K562 (cell line): ENCODE data around the gene BSDC1. TPM values are rescaled to one million over a fixed set of nuclear protein-coding genes. Genes with fewer than 3 reads are reported as not detected.

Experiments
- ATAC-seq: fragments of 200-7000 bp; cut with Tn5 transposase; 3 replicates; pipeline ENCODE4 v1.9.1; 2020; ENCODE audit warnings: moderate library complexity
- BruUV-seq: library from RNA; stranded (reverse); fragments of 400-500 nt; replicated peaks from 2 replicates; lab custom pipeline; 2021; lab: Mats Ljungman, UMichigan
- CTCF ChIA-PET: fragments of 300-600 bp; formaldehyde crosslinking; extraction: SDS; loops from one replicate; lab custom pipeline; 2021; ENCODE audit warnings: low intra/inter-chr PET ratio; lab: Yijun Ruan, JAX
- POLR2A ChIA-PET: fragments of 300-600, 350-650 bp; sonication (Branson Sonifier 250); formaldehyde crosslinking; extraction: SDS; loops from one replicate; lab custom pipeline; 2021; ENCODE audit warnings: antibody characterized with exemption, inconsistent platforms; lab: Yijun Ruan, JAX
- DNase-seq, 4 experiments: peaks; one replicate each; pipeline versions ENCODE4 v3.0.0 to v3.0.0-alpha.2; 2011 to 2018; ENCODE audit warnings: low spot score in 3 of 4, mixed read lengths in 3 of 4; ENCODE audit errors: extremely low read depth in 1 of 4
- FAIRE-seq: peaks from 2 replicates; lab custom pipeline; 2011; peaks lifted over from hg19 to GRCh38; lab: Jason Lieb, UNC
- H2AFZ ChIP-seq: 2 replicates; pipeline ENCODE4 v1.6.0; 2011; ENCODE audit warnings: low read depth, low read length, control low read depth, inconsistent platforms
- H3K27ac ChIP-seq: fragments of 200-600 bp; 3 replicates; pipeline ENCODE4 v1.8.0; 2011; ENCODE audit warnings: low read depth, mild to moderate bottlenecking, control low read depth, inconsistent platforms, low read length, moderate library complexity, mixed read lengths; ENCODE audit errors: extremely low read depth
- H3K27me3 ChIP-seq, 2 experiments: fragments of 300-600 bp in 1 of 2; 2 replicates in 1 of 2; 3 replicates in 1 of 2; pipeline versions ENCODE4 v1.6.0 to v1.8.0; 2011; ENCODE audit warnings: inconsistent platforms in 2 of 2, low read length in 2 of 2, mild to moderate bottlenecking in 1 of 2, mixed read lengths in 1 of 2, moderate library complexity in 1 of 2; ENCODE audit not compliant: control insufficient read depth in 2 of 2, insufficient read depth in 2 of 2
- H3K36me3 ChIP-seq: fragments of 300-600 bp; 3 replicates; pipeline ENCODE4 v1.8.0; 2011; ENCODE audit warnings: mild to moderate bottlenecking, low read length, inconsistent platforms; ENCODE audit not compliant: control insufficient read depth, insufficient read depth
- H3K4me1 ChIP-seq, 2 experiments: fragments of 200-600 bp in 1 of 2; replicated peaks in 1 of 2; 2 replicates in 1 of 2; 3 replicates in 1 of 2; pipeline versions ENCODE4 v1.5.1 to v1.8.0; 2011; ENCODE audit warnings: inconsistent platforms in 2 of 2, low read length in 2 of 2, mild to moderate bottlenecking in 1 of 2, mixed read lengths in 1 of 2, moderate library complexity in 1 of 2; ENCODE audit not compliant: control insufficient read depth in 2 of 2, insufficient read depth in 2 of 2
- H3K4me2 ChIP-seq: 2 replicates; pipeline ENCODE4 v1.6.1; 2011; ENCODE audit warnings: low read length, control low read depth, inconsistent platforms, mixed read lengths; ENCODE audit not compliant: insufficient read depth
- H3K4me3 ChIP-seq: fragments of 200-600 bp; sonication (generic), shearing (Covaris generic); 2 replicates; pipeline ENCODE4 v1.5.1; 2016; ENCODE audit warnings: control low read depth, inconsistent platforms
- H3K79me2 ChIP-seq: fragments of 200-600 bp; 3 replicates; pipeline ENCODE4 v1.8.0; 2011; ENCODE audit warnings: low read length, inconsistent platforms; ENCODE audit not compliant: control insufficient read depth, insufficient read depth
- H3K9ac ChIP-seq, 2 experiments: 2 replicates each; pipeline versions ENCODE4 v1.6.0 to v1.6.1; 2011; ENCODE audit warnings: low read depth in 2 of 2, low read length in 2 of 2, control low read depth in 1 of 2, inconsistent platforms in 1 of 2, mild to moderate bottlenecking in 1 of 2, mixed read lengths in 1 of 2; ENCODE audit not compliant: insufficient read depth in 1 of 2
- H3K9me1 ChIP-seq: one replicate; pipeline ENCODE4 v1.6.0; 2011; ENCODE audit warnings: inconsistent platforms, mild to moderate bottlenecking, low read length, moderate library complexity; ENCODE audit not compliant: control insufficient read depth, insufficient read depth
- H3K9me3 ChIP-seq: replicated peaks from 2 replicates; pipeline ENCODE4 v1.5.1; 2011; ENCODE audit warnings: low read depth, low read length, inconsistent platforms; ENCODE audit not compliant: control insufficient read depth, insufficient read depth
- H4K20me1 ChIP-seq: replicated peaks from 2 replicates; pipeline ENCODE4 v1.6.1; 2011; ENCODE audit warnings: low read length, inconsistent platforms, mixed read lengths; ENCODE audit not compliant: control insufficient read depth, insufficient read depth
- CREM ChIP-seq: IDR thresholded peaks from 2 replicates; pipeline ENCODE4 v1.6.1; 2014; ENCODE audit warnings: antibody characterized with exemption, low read depth
- ELF2 ChIP-seq: fragments of 250-450 bp; sonication (Bioruptor Pico); IDR thresholded peaks from 2 replicates; pipeline ENCODE4 v1.5.0; 2021; ENCODE audit warnings: mild to moderate bottlenecking
- FOSL1 ChIP-seq: fragments of 200-800 bp; sonication (Bioruptor generic); conservative IDR thresholded peaks from 2 replicates; pipeline ENCODE4 v1.6.1; 2016; ENCODE audit warnings: missing genetic modification characterization, missing compliant biosample characterization
- MAZ ChIP-seq, 2 experiments: fragments of 450-650 bp in 1 of 2; sonication (generic) in 1 of 2; formaldehyde crosslinking; IDR thresholded peaks in 1 of 2; conservative IDR thresholded peaks in 1 of 2; 2 replicates each; pipeline versions ENCODE4 v1.4.0 to v1.5.0; 2020; ENCODE audit warnings: mild to moderate bottlenecking in 1 of 2, missing genetic modification reagents in 1 of 2
- PRPF4 ChIP-seq: fragments of 200-400 bp; formaldehyde crosslinking; IDR thresholded peaks from one replicate; pipeline ENCODE4 v1.6.1; 2017; ENCODE audit warnings: low read length, low read depth, mild to moderate bottlenecking; ENCODE audit not compliant: insufficient read depth, poor library complexity, severe bottlenecking
- THRA ChIP-seq: fragments of 450-650 bp; IDR thresholded peaks from 2 replicates; pipeline ENCODE4 v1.6.1; 2017; ENCODE audit warnings: mild to moderate bottlenecking, moderate library complexity
- TRIM24 ChIP-seq, 2 experiments: fragments of 450-650 bp; IDR thresholded peaks; 2 replicates each; pipeline ENCODE4 v1.6.1; 2016
- ZBTB33 ChIP-seq: sonication (generic); formaldehyde crosslinking; IDR thresholded peaks from 2 replicates; pipeline ENCODE4 v1.8.1; 2023; ENCODE audit warnings: mild to moderate bottlenecking, missing genetic modification reagents
- ZBTB34 ChIP-seq: fragments of 250-450 bp; sonication (Bioruptor Pico); IDR thresholded peaks from 2 replicates; pipeline ENCODE4 v1.8.0; 2021; ENCODE audit warnings: mild to moderate bottlenecking, moderate library complexity
- ZNF133 ChIP-seq: fragments of 250-450 bp; sonication (Bioruptor Pico); IDR thresholded peaks from 2 replicates; pipeline ENCODE4 v1.4.0; 2020; ENCODE audit warnings: mild to moderate bottlenecking
- ZNF24 ChIP-seq: fragments of 450-650 bp; IDR thresholded peaks from 2 replicates; pipeline ENCODE4 v1.6.1; 2016
- ZNF609 ChIP-seq: sonication (generic); formaldehyde crosslinking; IDR thresholded peaks from 2 replicates; pipeline ENCODE4 v1.8.1; 2023; ENCODE audit warnings: missing genetic modification reagents, mild to moderate bottlenecking, borderline replicate concordance
- WGBS: fragments of 100-300 bp; shearing (Covaris generic); methylation state at CpG from one replicate; pipeline ENCODE4 v1.1.6; 2016; ENCODE audit warnings: low coverage, mixed read lengths; ENCODE audit not compliant: insufficient coverage; ENCODE audit errors: missing lambda C conversion rate; 5-methylcytosine and 5-hydroxymethylcytosine counted together
- in situ Hi-C: fragments of 300-500 bp; cut with MboI; formaldehyde crosslinking; loops from 4 replicates; pipeline ENCODE4 v1.15.0; 2018; ENCODE audit warnings: inconsistent platforms, mixed read lengths
- intact Hi-C: fragments of 100-400 bp; cut with micrococcal nuclease; formaldehyde crosslinking; loops from 2 replicates; pipeline ENCODE4 v1.14.2; 2022
- polyA plus RNA-seq, 8 experiments: library from polyadenylated mRNA; depleted of rRNA in 4 of 8; stranded (reverse) in 5 of 8; unstranded in 3 of 8; fragments of >200 nt; fragmentation: Nextera tagmentation in 2 of 8; fragmentation: Illumina TruSeq in 1 of 8; extraction: Ambion mirVana in 2 of 8; extraction: Trizol in 1 of 8; gene quantifications; 2 replicates each; pipeline versions ENCODE4 v1.2.1 to v1.2.3, GENCODE V29; 2011 to 2014; ENCODE audit warnings: inconsistent platforms in 1 of 8, missing spikeins in 1 of 8
- total RNA-seq, 7 experiments: library from RNA; depleted of rRNA in 6 of 7; stranded (reverse); fragments of >200 nt in 6 of 7; fragmentation: Illumina TruSeq in 2 of 7; extraction: Trizol in 2 of 7; gene quantifications; 2 replicates each; pipeline versions ENCODE4 v1.2.1 to v1.2.3, GENCODE V29; 2011 to 2021; ENCODE audit warnings: low replicate concordance in 1 of 7

BSDC1 gene
- total and polyA plus RNA-seq, 9 of the 15 experiments (the other 6 are each of a cell fraction or from before 2014, with no cell fraction given): 10.2 to 96.8 (median 73.1) TPM

- H3K27me3 ChIP-seq: no peaks in the 10 kb centered on the region
- peaks cover 28 to 42% of the 10 kb centered on the region in 2 experiments for H3K4me1 ChIP-seq
- DNase-seq (peak in 2 of 4 experiments; percentile 38 to 50), FAIRE-seq (no peak), ATAC-seq (no peak)
- H3K79me2 ChIP-seq: peaks cover 12% of the 10 kb centered on the region; the same call in 2 of the 3 replicates
- H2AFZ ChIP-seq: peak overlapping the region; percentile 77
- BruUV-seq: no TSS peak
- H3K9me1 ChIP-seq: no peaks in the 10 kb centered on the region
- H3K9ac ChIP-seq: peak overlapping the region; percentile 90 to 92
- H3K9me3 ChIP-seq: no peaks in the 10 kb centered on the region; the same call in 1 of the 2 replicates
- peak overlapping the region; percentile 96 for H3K27ac ChIP-seq
- H4K20me1 ChIP-seq: 0 out of 2 replicates have a peak, but pooled peaks cover 6% of the 10 kb centered on the region
- H3K4me3 ChIP-seq: peak overlapping the region; percentile 83
- H3K4me2 ChIP-seq: peak overlapping the region; percentile 91
- WGBS: 29% methylated on average over 8 of the region's 8 CpGs
- H3K36me3 ChIP-seq: peaks cover 7% of the 10 kb centered on the region; the same call in 1 of the 3 replicates
- ChIA-PET CTCF (no interaction called here), POLR2A (interaction anchor here (0.5 to 3.8 kb wide), 11 partner anchors 9 to 98 kb away, joined by 3 to 36 read pairs (median 6); partner anchors contain the start of gene MARCKSL1)
- in situ Hi-C loops (no loop called here), intact Hi-C loops (loop anchor here (5.0 kb wide), 1 partner anchor 150 kb away; no protein-coding TSS in a partner anchor)
- TF ChIP-seq PRPF4 (no peak), ELF2 (no peak), ZNF24 (no peak), ZNF609 (no peak), CREM (no peak), THRA (no peak), TRIM24 (IDR thresholded peaks at IDR 0.05) (no peak), FOSL1 (tag) (0 out of 2 replicates have a peak, but pooled peaks have one; percentile 14), MAZ (CRISPR knock-in tag; conservative IDR thresholded peaks at IDR 0.05 in 1 of 2, IDR thresholded peaks at IDR 0.05 in 1 of 2) (no peak), ZBTB33 (CRISPR knock-in tag) (no peak), ZBTB34 (no peak), ZNF133 (CRISPR knock-in tag) (no peak)
Observed at GRCh38 chr1:32352239-32352745, 41.9 kb downstream of the BSDC1 start.
